SK-N-SH treated with all-trans-retinoic acid at 6 μM for 48 hours (cell line): ENCODE data around the gene ANGPTL1.

Source experiments
- ATAC-seq: fragments of 200-7000 bp; cut with Tn5 transposase; 3 replicates; pipeline ENCODE4 v1.9.1; 2020; ENCODE audit warnings: mild to moderate bottlenecking, moderate library complexity
- ARNTL ChIP-seq: fragments of 450-650 bp; formaldehyde crosslinking; IDR thresholded peaks from 2 replicates; pipeline ENCODE4 v1.5.0; 2020; ENCODE audit warnings: low read depth, mild to moderate bottlenecking, moderate library complexity, borderline replicate concordance
- BACH2 ChIP-seq: fragments of 250-450 bp; sonication (Bioruptor Pico); IDR thresholded peaks from 2 replicates; pipeline ENCODE4 v1.9.0; 2021; ENCODE audit warnings: mild to moderate bottlenecking, borderline replicate concordance
- CSDC2 ChIP-seq: fragments of 250-450 bp; sonication (Bioruptor Pico); IDR thresholded peaks from 2 replicates; pipeline ENCODE4 v1.5.0; 2020; ENCODE audit warnings: mild to moderate bottlenecking, moderate library complexity
- CSRNP3 ChIP-seq: fragments of 250-450 bp; sonication (Bioruptor Pico); IDR thresholded peaks from 2 replicates; pipeline ENCODE4 v1.5.1; 2021; ENCODE audit warnings: mild to moderate bottlenecking, moderate library complexity
- ESRRG ChIP-seq: fragments of 250-450 bp; sonication (Bioruptor Pico); IDR thresholded peaks from 2 replicates; pipeline ENCODE4 v1.6.1; 2021; ENCODE audit warnings: mild to moderate bottlenecking
- GLIS3 ChIP-seq: fragments of 250-450 bp; sonication (Bioruptor Pico); IDR thresholded peaks from 2 replicates; pipeline ENCODE4 v1.5.0; 2020; ENCODE audit warnings: mild to moderate bottlenecking, moderate library complexity
- ISL1 ChIP-seq: fragments of 250-450 bp; sonication (Bioruptor Pico); IDR thresholded peaks from 2 replicates; pipeline ENCODE4 v2.1.2; 2022; ENCODE audit warnings: mild to moderate bottlenecking, moderate library complexity
- OSR1 ChIP-seq: fragments of 250-450 bp; sonication (Bioruptor Pico); IDR thresholded peaks from 2 replicates; pipeline ENCODE4 v1.8.0; 2022; ENCODE audit warnings: moderate library complexity, mild to moderate bottlenecking, inconsistent platforms
- PATZ1 ChIP-seq: fragments of 250-450 bp; sonication (Bioruptor Pico); IDR thresholded peaks from 2 replicates; pipeline ENCODE4 v1.8.0; 2020; ENCODE audit warnings: mild to moderate bottlenecking, moderate library complexity, borderline replicate concordance
- POU6F1 ChIP-seq: fragments of 250-450 bp; sonication (Bioruptor Pico); IDR thresholded peaks from 2 replicates; pipeline ENCODE4 v1.8.0; 2021; ENCODE audit warnings: low read depth, mild to moderate bottlenecking, moderate library complexity, borderline replicate concordance
- PPARA ChIP-seq: fragments of 250-450 bp; sonication (Bioruptor Pico); IDR thresholded peaks from 2 replicates; pipeline ENCODE4 v1.5.0; 2020; ENCODE audit warnings: mild to moderate bottlenecking, borderline replicate concordance
- RARB ChIP-seq: fragments of 250-450 bp; sonication (Bioruptor Pico); IDR thresholded peaks from 2 replicates; pipeline ENCODE4 v1.8.0; 2021; ENCODE audit warnings: mild to moderate bottlenecking, moderate library complexity
- SNAI2 ChIP-seq: fragments of 250-450 bp; sonication (Bioruptor Pico); IDR thresholded peaks from 2 replicates; pipeline ENCODE4 v1.5.0; 2020; ENCODE audit warnings: mild to moderate bottlenecking, moderate library complexity
- TCF4 ChIP-seq: fragments of 250-450 bp; sonication (Bioruptor Pico); IDR thresholded peaks from 2 replicates; pipeline ENCODE4 v1.8.0; 2021; ENCODE audit warnings: mild to moderate bottlenecking, moderate library complexity, borderline replicate concordance
- TOX ChIP-seq: fragments of 250-450 bp; sonication (Bioruptor Pico); IDR thresholded peaks from 2 replicates; pipeline ENCODE4 v1.8.0; 2021; ENCODE audit warnings: mild to moderate bottlenecking, moderate library complexity, borderline replicate concordance
- TSHZ2 ChIP-seq: fragments of 250-450 bp; sonication (Bioruptor Pico); IDR thresholded peaks from 2 replicates; pipeline ENCODE4 v1.5.0; 2020; ENCODE audit warnings: mild to moderate bottlenecking, moderate library complexity
- ZC3H10 ChIP-seq: fragments of 250-450 bp; sonication (Bioruptor Pico); IDR thresholded peaks from 2 replicates; pipeline ENCODE4 v1.5.1; 2021; ENCODE audit warnings: mild to moderate bottlenecking, moderate library complexity
- ZFP30 ChIP-seq: fragments of 450-650 bp; formaldehyde crosslinking; IDR thresholded peaks from 2 replicates; pipeline ENCODE4 v1.5.0; 2022; ENCODE audit warnings: mild to moderate bottlenecking, moderate library complexity
- ZNF565 ChIP-seq: fragments of 450-650 bp; formaldehyde crosslinking; conservative IDR thresholded peaks from 2 replicates; pipeline ENCODE4 v1.5.0; 2020; ENCODE audit warnings: low read depth, mild to moderate bottlenecking, moderate library complexity
- ZNF70 ChIP-seq: fragments of 450-650 bp; formaldehyde crosslinking; IDR thresholded peaks from 2 replicates; pipeline ENCODE4 v1.5.0; 2020; ENCODE audit warnings: mild to moderate bottlenecking, moderate library complexity
- ZNF8 ChIP-seq: fragments of 450-650 bp; formaldehyde crosslinking; IDR thresholded peaks from 2 replicates; pipeline ENCODE4 v1.5.0; 2020; ENCODE audit warnings: mild to moderate bottlenecking, moderate library complexity

The ANGPTL1 gene

DNA sequence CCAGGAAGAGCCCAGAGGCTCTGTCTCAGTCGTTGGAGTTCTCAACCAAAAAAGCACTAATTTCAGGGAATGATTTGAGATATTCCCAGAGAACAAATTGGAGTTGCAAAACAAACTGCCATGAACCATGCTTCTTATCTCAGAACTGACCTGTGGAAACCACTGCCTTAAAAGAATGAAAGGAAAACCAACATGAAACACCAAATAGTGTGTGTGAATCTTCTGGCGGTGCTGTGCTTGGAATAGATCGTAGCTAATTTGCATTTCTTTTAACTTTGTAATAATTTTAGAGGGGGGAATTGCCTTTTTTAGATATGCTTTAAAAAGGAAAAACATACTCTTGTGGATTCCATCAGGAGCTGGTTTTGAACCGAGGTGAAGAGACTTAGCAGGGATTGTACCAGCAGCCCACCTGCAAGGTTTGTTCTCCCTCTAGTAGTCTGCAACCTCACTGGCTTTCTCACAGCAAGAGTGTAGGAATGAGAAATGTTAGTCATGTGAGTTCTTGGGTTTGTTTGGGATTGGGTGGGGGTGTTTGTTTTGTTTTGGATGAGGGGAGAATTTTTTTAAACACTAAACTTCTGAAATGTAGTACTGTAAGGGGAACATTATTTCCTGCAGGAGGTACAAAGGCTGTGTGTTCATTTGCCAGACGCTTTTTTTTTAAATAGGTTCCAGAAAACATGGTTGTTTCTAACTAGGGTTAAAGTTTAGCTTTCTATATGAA lies 45.7 kb upstream of the ANGPTL1 start:
- TF ChIP-seq ZNF8 (CRISPR knock-in tag) (no peak), PATZ1 (no peak), ZNF70 (CRISPR knock-in tag) (no peak), ZFP30 (CRISPR knock-in tag) (no peak), CSRNP3 (CRISPR knock-in tag) (no peak), GLIS3 (CRISPR knock-in tag) (no peak), TSHZ2 (CRISPR knock-in tag) (no peak)
- ATAC-seq, result no peak

DNA sequence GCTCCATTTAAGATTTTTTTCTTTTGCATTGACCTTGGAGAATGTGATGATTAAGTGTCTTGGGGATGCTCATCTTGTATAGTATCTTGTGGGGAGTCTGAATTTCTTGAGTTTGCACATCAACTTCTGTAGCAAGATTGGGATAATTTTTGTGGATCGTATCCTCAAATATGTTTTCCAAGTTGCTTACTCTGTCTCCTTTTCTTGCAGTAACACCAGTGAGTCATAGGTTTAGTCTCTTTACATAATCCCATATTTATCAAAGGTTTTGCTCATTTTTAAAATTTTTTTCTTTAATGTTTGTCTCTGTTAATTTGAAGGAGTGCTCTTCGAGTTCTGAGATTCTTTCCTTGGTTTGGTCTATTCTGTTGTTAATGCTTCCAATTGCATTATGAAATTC lies 41.7 kb upstream of the ANGPTL1 start:
- no peak for ATAC-seq
- no peak for TF ChIP-seq TOX

GRCh38 chr1:178910023-178910422 lies 39.1 kb upstream of the ANGPTL1 start:
- TF ChIP-seq BACH2 (CRISPR knock-in tag) (no peak), TCF4 (CRISPR knock-in tag) (no peak), GLIS3 (CRISPR knock-in tag) (no peak), RARB (CRISPR knock-in tag) (no peak)
- ATAC-seq, result no peak

DNA sequence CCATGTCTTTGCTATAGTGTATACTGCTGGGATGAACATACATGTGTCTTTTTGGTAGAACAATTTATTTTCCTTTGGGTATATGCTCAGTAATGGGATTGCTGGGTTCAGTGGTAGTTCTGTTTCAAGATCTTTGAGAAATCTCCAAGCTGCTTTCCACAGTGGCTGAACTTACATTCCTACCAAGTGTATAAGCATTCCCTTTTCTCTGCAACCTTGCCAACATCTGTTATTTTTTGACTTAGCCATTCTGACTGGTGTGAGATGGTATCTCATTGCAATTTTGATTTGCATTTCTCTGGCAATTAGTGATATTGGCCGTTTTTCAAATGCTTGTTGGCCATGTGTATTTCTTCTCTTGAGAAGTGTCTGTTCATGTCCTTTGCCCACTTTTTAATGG lies 37.5 kb upstream of the ANGPTL1 start:
- peak; percentile 75 for ATAC-seq
- TF ChIP-seq ZNF8 (CRISPR knock-in tag) (no peak), BACH2 (CRISPR knock-in tag) (no peak), TOX (no peak), ZNF70 (CRISPR knock-in tag) (no peak), TSHZ2 (CRISPR knock-in tag) (no peak), RARB (CRISPR knock-in tag) (no peak), ZNF565 (no peak), ESRRG (CRISPR knock-in tag) (no peak), PPARA (CRISPR knock-in tag) (no peak), POU6F1 (CRISPR knock-in tag) (no peak), GLIS3 (CRISPR knock-in tag) (no peak), SNAI2 (CRISPR knock-in tag) (no peak), ISL1 (CRISPR knock-in tag) (no peak), ZC3H10 (CRISPR knock-in tag) (no peak), OSR1 (CRISPR knock-in tag) (no peak), ZFP30 (CRISPR knock-in tag) (no peak), CSRNP3 (CRISPR knock-in tag) (no peak), CSDC2 (no peak), ARNTL (CRISPR knock-in tag) (no peak)
